ENCODE data around the gene BIN2. TPM values are rescaled to one million over a fixed set of nuclear protein-coding genes. Genes with fewer than 3 reads are reported as not detected.

Gene BIN2
- total and polyA plus RNA-seq, 2 of the 13 experiments (the other 11 are each of a cell fraction or from before 2014, with no cell fraction given), result not detected

- TF ChIP-seq, protein P1, sequence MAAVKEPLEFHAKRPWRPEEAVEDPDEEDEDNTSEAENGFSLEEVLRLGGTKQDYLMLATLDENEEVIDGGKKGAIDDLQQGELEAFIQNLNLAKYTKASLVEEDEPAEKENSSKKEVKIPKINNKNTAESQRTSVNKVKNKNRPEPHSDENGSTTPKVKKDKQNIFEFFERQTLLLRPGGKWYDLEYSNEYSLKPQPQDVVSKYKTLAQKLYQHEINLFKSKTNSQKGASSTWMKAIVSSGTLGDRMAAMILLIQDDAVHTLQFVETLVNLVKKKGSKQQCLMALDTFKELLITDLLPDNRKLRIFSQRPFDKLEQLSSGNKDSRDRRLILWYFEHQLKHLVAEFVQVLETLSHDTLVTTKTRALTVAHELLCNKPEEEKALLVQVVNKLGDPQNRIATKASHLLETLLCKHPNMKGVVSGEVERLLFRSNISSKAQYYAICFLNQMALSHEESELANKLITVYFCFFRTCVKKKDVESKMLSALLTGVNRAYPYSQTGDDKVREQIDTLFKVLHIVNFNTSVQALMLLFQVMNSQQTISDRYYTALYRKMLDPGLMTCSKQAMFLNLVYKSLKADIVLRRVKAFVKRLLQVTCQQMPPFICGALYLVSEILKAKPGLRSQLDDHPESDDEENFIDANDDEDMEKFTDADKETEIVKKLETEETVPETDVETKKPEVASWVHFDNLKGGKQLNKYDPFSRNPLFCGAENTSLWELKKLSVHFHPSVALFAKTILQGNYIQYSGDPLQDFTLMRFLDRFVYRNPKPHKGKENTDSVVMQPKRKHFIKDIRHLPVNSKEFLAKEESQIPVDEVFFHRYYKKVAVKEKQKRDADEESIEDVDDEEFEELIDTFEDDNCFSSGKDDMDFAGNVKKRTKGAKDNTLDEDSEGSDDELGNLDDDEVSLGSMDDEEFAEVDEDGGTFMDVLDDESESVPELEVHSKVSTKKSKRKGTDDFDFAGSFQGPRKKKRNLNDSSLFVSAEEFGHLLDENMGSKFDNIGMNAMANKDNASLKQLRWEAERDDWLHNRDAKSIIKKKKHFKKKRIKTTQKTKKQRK (IDR thresholded peaks at IDR 0.05; ENCODE audit: low read length), result no peak
- no peak for TF ChIP-seq ZFP41 (CRISPR knock-in tag; IDR thresholded peaks at IDR 0.05; ENCODE audit: borderline replicate concordance)
- TF ChIP-seq ATF7 (IDR thresholded peaks at IDR 0.05), result no peak
- no peak for TF ChIP-seq ATF7 (CRISPR knock-in tag; IDR thresholded peaks at IDR 0.05)
- TF ChIP-seq SRSF9 (IDR thresholded peaks at IDR 0.05; ENCODE audit: borderline replicate concordance, insufficient read depth, low read depth, low read length, poor library complexity, severe bottlenecking), result no peak
- TF ChIP-seq, protein P2, sequence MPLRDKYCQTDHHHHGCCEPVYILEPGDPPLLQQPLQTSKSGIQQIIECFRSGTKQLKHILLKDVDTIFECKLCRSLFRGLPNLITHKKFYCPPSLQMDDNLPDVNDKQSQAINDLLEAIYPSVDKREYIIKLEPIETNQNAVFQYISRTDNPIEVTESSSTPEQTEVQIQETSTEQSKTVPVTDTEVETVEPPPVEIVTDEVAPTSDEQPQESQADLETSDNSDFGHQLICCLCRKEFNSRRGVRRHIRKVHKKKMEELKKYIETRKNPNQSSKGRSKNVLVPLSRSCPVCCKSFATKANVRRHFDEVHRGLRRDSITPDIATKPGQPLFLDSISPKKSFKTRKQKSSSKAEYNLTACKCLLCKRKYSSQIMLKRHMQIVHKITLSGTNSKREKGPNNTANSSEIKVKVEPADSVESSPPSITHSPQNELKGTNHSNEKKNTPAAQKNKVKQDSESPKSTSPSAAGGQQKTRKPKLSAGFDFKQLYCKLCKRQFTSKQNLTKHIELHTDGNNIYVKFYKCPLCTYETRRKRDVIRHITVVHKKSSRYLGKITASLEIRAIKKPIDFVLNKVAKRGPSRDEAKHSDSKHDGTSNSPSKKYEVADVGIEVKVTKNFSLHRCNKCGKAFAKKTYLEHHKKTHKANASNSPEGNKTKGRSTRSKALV (CRISPR knock-in tag; IDR thresholded peaks at IDR 0.05), result 0 out of 2 replicates have a peak, but pooled peaks have one; percentile 72
- TF ChIP-seq SOX5 (CRISPR knock-in tag; IDR thresholded peaks at IDR 0.05; ENCODE audit: borderline replicate concordance), result no peak
- no peak for TF ChIP-seq NR2F6 (IDR thresholded peaks at IDR 0.05)
- peak; percentile 63 for TF ChIP-seq NR2F6 (CRISPR knock-in tag; IDR thresholded peaks at IDR 0.05)
- TF ChIP-seq SP5 (CRISPR knock-in tag; IDR thresholded peaks at IDR 0.05; ENCODE audit: borderline replicate concordance, low read depth), result peak; percentile 24; the same call in 1 of the 2 replicates
- TF ChIP-seq PPARG (CRISPR knock-in tag; conservative IDR thresholded peaks at IDR 0.05), result no peak
- no peak for TF ChIP-seq ZNF691 (CRISPR knock-in tag; IDR thresholded peaks at IDR 0.05; ENCODE audit: borderline replicate concordance, low read depth)
- no peak for TF ChIP-seq ZNF484 (CRISPR knock-in tag; IDR thresholded peaks at IDR 0.05; ENCODE audit: borderline replicate concordance, low read depth)
- TF ChIP-seq, protein P3, sequence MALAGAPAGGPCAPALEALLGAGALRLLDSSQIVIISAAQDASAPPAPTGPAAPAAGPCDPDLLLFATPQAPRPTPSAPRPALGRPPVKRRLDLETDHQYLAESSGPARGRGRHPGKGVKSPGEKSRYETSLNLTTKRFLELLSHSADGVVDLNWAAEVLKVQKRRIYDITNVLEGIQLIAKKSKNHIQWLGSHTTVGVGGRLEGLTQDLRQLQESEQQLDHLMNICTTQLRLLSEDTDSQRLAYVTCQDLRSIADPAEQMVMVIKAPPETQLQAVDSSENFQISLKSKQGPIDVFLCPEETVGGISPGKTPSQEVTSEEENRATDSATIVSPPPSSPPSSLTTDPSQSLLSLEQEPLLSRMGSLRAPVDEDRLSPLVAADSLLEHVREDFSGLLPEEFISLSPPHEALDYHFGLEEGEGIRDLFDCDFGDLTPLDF (CRISPR knock-in tag; IDR thresholded peaks at IDR 0.05), result no peak
- no peak for TF ChIP-seq ZNF496 (CRISPR knock-in tag; IDR thresholded peaks at IDR 0.05; ENCODE audit: insufficient replicate concordance)
- TF ChIP-seq, protein P4, sequence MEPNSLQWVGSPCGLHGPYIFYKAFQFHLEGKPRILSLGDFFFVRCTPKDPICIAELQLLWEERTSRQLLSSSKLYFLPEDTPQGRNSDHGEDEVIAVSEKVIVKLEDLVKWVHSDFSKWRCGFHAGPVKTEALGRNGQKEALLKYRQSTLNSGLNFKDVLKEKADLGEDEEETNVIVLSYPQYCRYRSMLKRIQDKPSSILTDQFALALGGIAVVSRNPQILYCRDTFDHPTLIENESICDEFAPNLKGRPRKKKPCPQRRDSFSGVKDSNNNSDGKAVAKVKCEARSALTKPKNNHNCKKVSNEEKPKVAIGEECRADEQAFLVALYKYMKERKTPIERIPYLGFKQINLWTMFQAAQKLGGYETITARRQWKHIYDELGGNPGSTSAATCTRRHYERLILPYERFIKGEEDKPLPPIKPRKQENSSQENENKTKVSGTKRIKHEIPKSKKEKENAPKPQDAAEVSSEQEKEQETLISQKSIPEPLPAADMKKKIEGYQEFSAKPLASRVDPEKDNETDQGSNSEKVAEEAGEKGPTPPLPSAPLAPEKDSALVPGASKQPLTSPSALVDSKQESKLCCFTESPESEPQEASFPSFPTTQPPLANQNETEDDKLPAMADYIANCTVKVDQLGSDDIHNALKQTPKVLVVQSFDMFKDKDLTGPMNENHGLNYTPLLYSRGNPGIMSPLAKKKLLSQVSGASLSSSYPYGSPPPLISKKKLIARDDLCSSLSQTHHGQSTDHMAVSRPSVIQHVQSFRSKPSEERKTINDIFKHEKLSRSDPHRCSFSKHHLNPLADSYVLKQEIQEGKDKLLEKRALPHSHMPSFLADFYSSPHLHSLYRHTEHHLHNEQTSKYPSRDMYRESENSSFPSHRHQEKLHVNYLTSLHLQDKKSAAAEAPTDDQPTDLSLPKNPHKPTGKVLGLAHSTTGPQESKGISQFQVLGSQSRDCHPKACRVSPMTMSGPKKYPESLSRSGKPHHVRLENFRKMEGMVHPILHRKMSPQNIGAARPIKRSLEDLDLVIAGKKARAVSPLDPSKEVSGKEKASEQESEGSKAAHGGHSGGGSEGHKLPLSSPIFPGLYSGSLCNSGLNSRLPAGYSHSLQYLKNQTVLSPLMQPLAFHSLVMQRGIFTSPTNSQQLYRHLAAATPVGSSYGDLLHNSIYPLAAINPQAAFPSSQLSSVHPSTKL (CRISPR knock-in tag; IDR thresholded peaks at IDR 0.05), result no peak
- TF ChIP-seq ERF (CRISPR knock-in tag; IDR thresholded peaks at IDR 0.05), result no peak; the same call in 1 of the 2 replicates
- TF ChIP-seq ZNF24 (IDR thresholded peaks at IDR 0.05), result no peak
Observed at GRCh38 chr12:51269174-51270066, 54.6 kb downstream of the BIN2 start (continued).

Measured in HepG2 (cell line).